CD14-positive monocyte (primary cell): ENCODE measurements around the gene ROBO1. TPM values are rescaled to one million over a fixed set of nuclear protein-coding genes. Genes with fewer than 3 reads are reported as not detected.

Source experiments
- DNase-seq, 3 donors: peaks; one replicate each; pipeline ENCODE4 v3.0.0-alpha.2; 2011 to 2022
- H2AFZ ChIP-seq: 2 replicates; pipeline ENCODE4 v1.6.0; 2012; ENCODE audit warnings: mild to moderate bottlenecking, low read depth, low read length, inconsistent platforms; ENCODE audit not compliant: insufficient read depth, poor library complexity, severe bottlenecking
- H3K27ac ChIP-seq, 2 donors: 1 replicate in 1 of 2; 2 replicates in 1 of 2; pipeline ENCODE4 v1.5.1; 2012 to 2013; ENCODE audit warnings: low read length in 2 of 2, control low read depth in 1 of 2, inconsistent platforms in 1 of 2, low read depth in 1 of 2, mild to moderate bottlenecking in 1 of 2
- H3K27me3 ChIP-seq, 2 donors: one replicate each; pipeline versions ENCODE4 v1.6.0 to v1.6.1; 2011 to 2013; ENCODE audit warnings: low read length in 2 of 2; ENCODE audit not compliant: control insufficient read depth in 2 of 2, insufficient read depth in 2 of 2
- H3K36me3 ChIP-seq, 2 donors: replicated peaks in 1 of 2; 1 replicate in 1 of 2; 2 replicates in 1 of 2; pipeline versions ENCODE4 v1.5.1 to v1.6.1; 2012 to 2013; ENCODE audit warnings: low read length in 2 of 2, control low read depth in 1 of 2, inconsistent platforms in 1 of 2, mild to moderate bottlenecking in 1 of 2; ENCODE audit not compliant: insufficient read depth in 2 of 2, control insufficient read depth in 1 of 2
- H3K4me1 ChIP-seq, 2 donors: 1 replicate in 1 of 2; 2 replicates in 1 of 2; pipeline versions ENCODE4 v1.5.1 to v1.6.1; 2012 to 2013; ENCODE audit warnings: low read length in 2 of 2, control low read depth in 1 of 2, inconsistent platforms in 1 of 2, mild to moderate bottlenecking in 1 of 2, moderate library complexity in 1 of 2; ENCODE audit not compliant: insufficient read depth in 2 of 2, control insufficient read depth in 1 of 2
- H3K4me2 ChIP-seq: replicated peaks from 2 replicates; pipeline ENCODE3; 2012; ENCODE audit warnings: low read length, moderate library complexity, mild to moderate bottlenecking; ENCODE audit not compliant: poor library complexity, severe bottlenecking; ENCODE audit errors: extremely low read depth
- H3K4me3 ChIP-seq, 3 experiments: fragments of 200-600 bp in 1 of 3; sonication (generic) in 1 of 3; replicated peaks in 1 of 3; 1 replicate in 2 of 3; 2 replicates in 1 of 3; pipeline ENCODE4 v1.5.1; 2011 to 2013; ENCODE audit warnings: low read length in 3 of 3, mild to moderate bottlenecking in 3 of 3, control low read depth in 2 of 3, low read depth in 2 of 3, inconsistent platforms in 1 of 3, moderate library complexity in 1 of 3
- H3K79me2 ChIP-seq: 2 replicates; pipeline ENCODE4 v1.6.0; 2012; ENCODE audit warnings: mild to moderate bottlenecking, control low read depth, inconsistent platforms, low read length, moderate library complexity; ENCODE audit not compliant: insufficient read depth
- H3K9ac ChIP-seq: 2 replicates; pipeline ENCODE4 v1.6.0; 2017; ENCODE audit warnings: low read length, mild to moderate bottlenecking; ENCODE audit not compliant: insufficient read depth, poor library complexity, severe bottlenecking
- H3K9me3 ChIP-seq, 2 donors: replicated peaks in 1 of 2; 1 replicate in 1 of 2; 2 replicates in 1 of 2; pipeline versions ENCODE4 v1.5.1 to v1.6.1; 2012 to 2013; ENCODE audit warnings: low read length in 2 of 2, control low read depth in 1 of 2; ENCODE audit not compliant: control insufficient read depth in 1 of 2, insufficient read depth in 1 of 2
- H4K20me1 ChIP-seq: 2 replicates; pipeline ENCODE4 v1.6.0; 2012; ENCODE audit warnings: mild to moderate bottlenecking, low read length, control low read depth, moderate library complexity; ENCODE audit not compliant: insufficient read depth
- H3K27ac Mint-ChIP-seq, 7 donors: one replicate each; pipeline ENCODE4 v1.8.0; 2020; ENCODE audit warnings: mild to moderate bottlenecking in 7 of 7, mixed read lengths in 7 of 7, moderate library complexity in 6 of 7, inconsistent platforms in 2 of 7
- H3K27me3 Mint-ChIP-seq, 3 donors: one replicate each; pipeline ENCODE4 v1.8.0; 2021 to 2022; ENCODE audit warnings: low read depth in 3 of 3, mild to moderate bottlenecking in 3 of 3, mixed read lengths in 3 of 3, moderate library complexity in 3 of 3, inconsistent platforms in 1 of 3
- H3K36me3 Mint-ChIP-seq, 2 donors: one replicate each; pipeline ENCODE4 v1.8.0; 2020; ENCODE audit warnings: mixed read lengths in 2 of 2, inconsistent platforms in 1 of 2, mild to moderate bottlenecking in 1 of 2
- H3K4me1 Mint-ChIP-seq: one replicate; pipeline ENCODE4 v1.8.0; 2020; ENCODE audit warnings: mild to moderate bottlenecking, mixed read lengths
- H3K4me3 Mint-ChIP-seq, 2 donors: one replicate each; pipeline ENCODE4 v1.8.0; 2020; ENCODE audit warnings: mild to moderate bottlenecking in 2 of 2, mixed read lengths in 2 of 2, moderate library complexity in 1 of 2
- H3K9me3 Mint-ChIP-seq, 7 donors: one replicate each; pipeline ENCODE4 v1.8.0; 2020 to 2022; ENCODE audit warnings: mixed read lengths in 7 of 7, mild to moderate bottlenecking in 6 of 7, moderate library complexity in 6 of 7, inconsistent platforms in 2 of 7
- CTCF ChIP-seq: fragments of 200-600 bp; IDR thresholded peaks from one replicate; pipeline ENCODE4 v1.8.0; 2022; ENCODE audit warnings: antibody characterized with exemption, mild to moderate bottlenecking
- WGBS: methylation state at CpG from one replicate; pipeline ENCODE4 v1.1.5; 2013; ENCODE audit warnings: missing lambda C conversion rate; ENCODE audit not compliant: insufficient coverage; 5-methylcytosine and 5-hydroxymethylcytosine counted together
- intact Hi-C, 2 donors: fragments of 100-400 bp; cut with micrococcal nuclease; formaldehyde crosslinking; loops; one replicate each; pipeline versions ENCODE4 v1.15.0 to v1.15.1; 2023
- polyA plus RNA-seq, 3 donors: library from polyadenylated mRNA; depleted of rRNA in 1 of 3; unstranded in 2 of 3; stranded (reverse) in 1 of 3; fragments of 300-500 nt in 2 of 3; fragments of >200 nt in 1 of 3; fragmentation: Illumina TruSeq in 2 of 3; gene quantifications; 1 replicate in 2 of 3; 2 replicates in 1 of 3; pipeline ENCODE4 v1.2.3, GENCODE V29; 2012 to 2021

The ROBO1 gene
- polyA plus RNA-seq, 3 donors: 0.09 to 0.10 TPM; not detected in 1

GRCh38 chr3:78742491-78742890 is 1025.3 kb downstream of the ROBO1 start:
- Histone ChIP-seq H3K79me2 (no peaks in the 10 kb centered on the region), H3K27ac (no peak overlapping the region), H3K9ac (no peak overlapping the region), H3K4me1 (no peaks in the 10 kb centered on the region), H3K4me2 (no peak overlapping the region), H3K36me3 (no peaks in the 10 kb centered on the region), H2AFZ (no peak overlapping the region), H3K4me3 (no peak overlapping the region), H3K9me3 (no peaks in the 10 kb centered on the region), H3K27me3 (no peaks in the 10 kb centered on the region), H4K20me1 (no peaks in the 10 kb centered on the region)
- no peak for TF ChIP-seq CTCF
- no CpG with 5 or more reads among the region's 1 CpG for WGBS
- no peak overlapping the region for H3K27ac Mint-ChIP-seq
- no peaks in the 10 kb centered on the region for H3K36me3 Mint-ChIP-seq
- peaks cover 0 to 2% (median 0%) of the 10 kb centered on the region in 3 donors for H3K27me3 Mint-ChIP-seq
- peaks cover 0 to 4% (median 0%) of the 10 kb centered on the region in 7 donors for H3K9me3 Mint-ChIP-seq
- no peaks in the 10 kb centered on the region for H3K4me1 Mint-ChIP-seq
- DNase-seq: no peak
- no peak overlapping the region for H3K4me3 Mint-ChIP-seq
- intact Hi-C loops: no loop called here

GRCh38 chr3:78742041-78742440 is 1025.8 kb downstream of the ROBO1 start:
- Histone ChIP-seq H3K36me3 (no peaks in the 10 kb centered on the region), H3K4me1 (no peaks in the 10 kb centered on the region), H3K9me3 (no peaks in the 10 kb centered on the region), H3K79me2 (no peaks in the 10 kb centered on the region), H4K20me1 (no peaks in the 10 kb centered on the region), H3K4me2 (no peak overlapping the region), H3K9ac (no peak overlapping the region), H2AFZ (no peak overlapping the region), H3K4me3 (no peak overlapping the region), H3K27ac (no peak overlapping the region), H3K27me3 (no peaks in the 10 kb centered on the region)
- intact Hi-C loops: no loop called here
- TF ChIP-seq CTCF: no peak
- Mint-ChIP-seq H3K27me3 (peaks cover 0 to 2% (median 0%) of the 10 kb centered on the region in 3 donors), H3K4me3 (no peak overlapping the region), H3K4me1 (no peaks in the 10 kb centered on the region), H3K27ac (no peak overlapping the region), H3K36me3 (no peaks in the 10 kb centered on the region), H3K9me3 (peaks cover 0 to 4% (median 0%) of the 10 kb centered on the region in 7 donors)
- no CpG with 5 or more reads among the region's 2 CpGs for WGBS
- DNase-seq: no peak
